Nephron (organoid): ENCODE results near the gene PLGRKT.

Experiments used
- H3K27ac Mint-ChIP-seq, 3 experiments: 2 replicates each; pipeline ENCODE4 v1.8.0; 2020; ENCODE audit warnings: mixed read lengths in 3 of 3, mild to moderate bottlenecking in 2 of 3, moderate library complexity in 1 of 3
- H3K27me3 Mint-ChIP-seq: 2 replicates; pipeline ENCODE4 v1.8.0; 2021; ENCODE audit warnings: low read depth, mild to moderate bottlenecking, moderate library complexity, mixed read lengths
- H3K36me3 Mint-ChIP-seq: 2 replicates; pipeline ENCODE4 v1.8.0; 2020; ENCODE audit warnings: low read depth, mixed read lengths
- H3K4me1 Mint-ChIP-seq: 2 replicates; pipeline ENCODE4 v1.8.0; 2020; ENCODE audit warnings: mixed read lengths
- H3K4me3 Mint-ChIP-seq, 3 experiments: 2 replicates each; pipeline ENCODE4 v1.8.0; 2020; ENCODE audit warnings: mild to moderate bottlenecking in 3 of 3, mixed read lengths in 3 of 3, moderate library complexity in 2 of 3
- H3K9me3 Mint-ChIP-seq: 2 replicates; pipeline ENCODE4 v1.8.0; 2020; ENCODE audit warnings: mixed read lengths
- TF ChIP-seq, protein P1 (sequence below), 3 experiments: fragments of 200-600 bp; sonication (generic); IDR thresholded peaks; one replicate each; pipeline ENCODE4 v1.5.0; 2021; ENCODE audit warnings: antibody characterized with exemption in 3 of 3; ENCODE audit not compliant: unreplicated experiment in 3 of 3

The PLGRKT gene

DNA sequence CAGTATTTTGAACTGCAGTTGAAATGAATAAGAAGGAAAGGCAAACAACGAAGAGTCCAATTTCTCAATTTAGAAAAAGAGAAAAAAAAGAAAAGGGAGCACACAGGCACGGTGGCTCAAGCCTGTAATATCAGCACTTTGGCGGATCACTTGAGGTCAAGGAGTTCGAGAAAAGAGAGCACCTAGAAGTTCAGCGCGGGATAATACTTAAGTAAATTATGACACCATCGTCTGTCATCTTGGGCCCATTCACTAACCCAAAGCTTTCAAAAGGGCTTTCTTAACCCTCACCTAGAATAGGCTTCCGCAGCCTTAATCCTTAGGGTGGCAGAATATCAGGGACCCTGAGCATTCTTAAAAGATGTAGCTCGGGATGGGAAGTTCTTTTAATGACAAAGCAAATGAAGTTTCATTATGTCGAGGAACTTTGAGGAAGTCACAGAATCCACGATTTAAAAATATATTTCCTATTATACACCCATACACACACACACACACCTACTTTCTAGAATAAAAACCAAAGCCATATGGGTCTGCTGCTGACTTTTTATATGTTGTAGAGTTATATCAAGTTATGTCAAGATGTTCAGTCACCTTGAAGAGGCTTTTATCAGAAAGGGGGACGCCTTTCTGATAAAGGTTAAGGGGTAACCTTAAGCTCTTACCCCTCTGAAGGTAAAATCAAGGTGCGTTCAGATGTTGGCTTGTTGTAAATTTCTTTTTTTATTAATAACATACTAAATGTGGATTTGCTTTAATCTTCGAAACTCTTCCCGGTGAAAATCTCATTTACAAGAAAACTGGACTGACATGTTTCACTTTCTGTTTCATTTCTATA, 12.0 kb upstream of the PLGRKT start:
- peaks cover 12% of the 10 kb centered on the region for H3K27me3 Mint-ChIP-seq
- H3K4me1 Mint-ChIP-seq: peaks cover 6% of the 10 kb centered on the region
- TF ChIP-seq, protein P1, sequence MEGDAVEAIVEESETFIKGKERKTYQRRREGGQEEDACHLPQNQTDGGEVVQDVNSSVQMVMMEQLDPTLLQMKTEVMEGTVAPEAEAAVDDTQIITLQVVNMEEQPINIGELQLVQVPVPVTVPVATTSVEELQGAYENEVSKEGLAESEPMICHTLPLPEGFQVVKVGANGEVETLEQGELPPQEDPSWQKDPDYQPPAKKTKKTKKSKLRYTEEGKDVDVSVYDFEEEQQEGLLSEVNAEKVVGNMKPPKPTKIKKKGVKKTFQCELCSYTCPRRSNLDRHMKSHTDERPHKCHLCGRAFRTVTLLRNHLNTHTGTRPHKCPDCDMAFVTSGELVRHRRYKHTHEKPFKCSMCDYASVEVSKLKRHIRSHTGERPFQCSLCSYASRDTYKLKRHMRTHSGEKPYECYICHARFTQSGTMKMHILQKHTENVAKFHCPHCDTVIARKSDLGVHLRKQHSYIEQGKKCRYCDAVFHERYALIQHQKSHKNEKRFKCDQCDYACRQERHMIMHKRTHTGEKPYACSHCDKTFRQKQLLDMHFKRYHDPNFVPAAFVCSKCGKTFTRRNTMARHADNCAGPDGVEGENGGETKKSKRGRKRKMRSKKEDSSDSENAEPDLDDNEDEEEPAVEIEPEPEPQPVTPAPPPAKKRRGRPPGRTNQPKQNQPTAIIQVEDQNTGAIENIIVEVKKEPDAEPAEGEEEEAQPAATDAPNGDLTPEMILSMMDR (IDR thresholded peaks at IDR 0.05; ENCODE audit: unreplicated experiment in 3 of 3): no peak
- peak overlapping the region; percentile 80 to 87 (median 84) for H3K4me3 Mint-ChIP-seq
- H3K36me3 Mint-ChIP-seq: no peaks in the 10 kb centered on the region
- H3K9me3 Mint-ChIP-seq: no peaks in the 10 kb centered on the region
- H3K27ac Mint-ChIP-seq: peak overlapping the region in 1 of 3 experiments; percentile 34

DNA sequence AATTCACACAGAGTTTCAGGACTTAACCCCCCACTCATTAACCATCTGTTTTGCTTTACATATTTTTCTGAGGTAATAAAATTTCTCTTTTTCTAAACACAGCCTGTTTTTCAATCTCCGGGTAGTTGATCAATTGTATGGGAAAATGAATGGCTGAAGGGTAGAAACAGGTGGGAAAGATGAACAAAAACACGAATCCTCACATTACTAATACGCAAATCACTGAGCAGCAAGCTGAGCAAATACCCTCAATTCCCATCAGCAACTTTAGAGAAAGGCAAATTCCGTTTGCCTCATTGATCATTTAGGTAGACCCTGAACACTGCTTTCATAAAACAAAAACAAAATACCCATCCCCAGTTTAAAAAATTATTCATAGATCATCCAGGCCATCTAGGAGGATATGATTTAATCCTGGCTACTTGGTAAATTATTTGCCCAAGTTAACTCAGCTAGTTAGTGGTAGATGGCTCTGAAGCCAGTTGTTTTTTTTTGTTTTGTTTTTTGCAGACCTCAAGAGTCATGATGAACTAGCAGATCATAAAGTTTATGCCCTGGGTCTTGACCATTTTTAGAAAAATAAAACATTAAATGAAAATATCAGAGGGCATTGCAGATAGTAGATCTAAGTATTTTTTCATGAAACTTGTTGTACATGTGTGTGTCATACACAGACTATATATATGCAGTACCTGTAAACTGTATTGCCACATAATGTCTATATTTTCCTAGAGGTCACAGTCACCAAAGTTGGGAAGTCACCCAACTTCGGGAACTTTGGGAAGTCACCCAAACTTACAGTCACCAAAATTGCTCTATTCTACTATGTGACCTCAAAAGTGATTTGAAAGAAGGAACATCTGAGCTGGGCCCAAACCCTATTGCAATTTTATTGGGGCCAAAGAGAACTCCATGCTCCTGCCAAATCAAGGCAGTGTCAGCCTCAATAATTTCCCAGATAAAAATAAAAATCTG, 11.0 kb upstream of the PLGRKT start:
- TF ChIP-seq, protein P1 (IDR thresholded peaks at IDR 0.05; ENCODE audit: unreplicated experiment in 3 of 3): no peak
- Mint-ChIP-seq H3K9me3 (no peaks in the 10 kb centered on the region), H3K36me3 (no peaks in the 10 kb centered on the region), H3K4me1 (peaks cover 6% of the 10 kb centered on the region), H3K27ac (no peak overlapping the region), H3K4me3 (peak overlapping the region; percentile 66 to 81 (median 78)), H3K27me3 (peaks cover 12% of the 10 kb centered on the region)

DNA sequence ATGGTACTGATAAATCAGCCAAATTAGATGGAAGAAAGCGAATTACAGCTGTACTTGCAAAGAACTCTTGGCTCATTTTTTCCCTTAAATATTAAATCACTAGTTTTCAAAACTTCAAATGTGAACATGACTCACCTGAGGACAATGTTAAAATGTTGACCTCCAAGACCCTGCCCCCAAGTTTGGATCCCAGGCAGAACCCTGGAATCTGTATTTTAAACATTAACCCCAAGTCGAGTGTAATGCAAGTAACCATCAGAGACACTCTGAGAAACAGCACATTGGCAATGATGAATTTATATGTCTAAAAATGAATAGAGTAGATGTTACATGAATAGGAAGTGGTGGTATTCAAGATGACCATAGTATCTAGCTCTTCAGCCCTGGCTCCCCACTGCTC, 10.3 kb upstream of the PLGRKT start:
- H3K4me1 Mint-ChIP-seq: peaks cover 6% of the 10 kb centered on the region
- TF ChIP-seq, protein P1 (IDR thresholded peaks at IDR 0.05; ENCODE audit: unreplicated experiment in 3 of 3): no peak
- no peaks in the 10 kb centered on the region for H3K9me3 Mint-ChIP-seq
- peaks cover 12% of the 10 kb centered on the region for H3K27me3 Mint-ChIP-seq
- H3K27ac Mint-ChIP-seq: no peak overlapping the region
- H3K4me3 Mint-ChIP-seq: peak overlapping the region in 1 of 3 experiments; percentile 59
- H3K36me3 Mint-ChIP-seq: no peaks in the 10 kb centered on the region

DNA sequence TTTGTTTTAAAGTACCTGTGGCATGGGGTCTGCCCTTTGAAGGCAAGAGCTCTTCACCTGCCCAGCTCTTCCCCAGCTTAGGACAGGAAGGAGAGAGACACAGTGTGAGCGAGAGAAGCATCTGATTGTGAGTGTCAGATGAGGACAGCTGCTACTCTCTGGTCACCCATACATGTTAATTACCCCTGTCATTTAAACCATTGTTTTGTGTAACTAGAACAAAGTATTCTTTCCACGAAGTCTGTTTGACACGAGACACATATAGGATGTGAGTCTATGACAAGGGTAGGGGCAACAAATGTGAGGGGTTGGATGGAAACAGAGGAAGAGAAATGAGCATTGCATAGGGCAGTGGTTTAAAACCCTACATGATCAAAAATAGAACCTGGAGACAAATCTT, 9.6 kb upstream of the PLGRKT start:
- H3K9me3 Mint-ChIP-seq: no peaks in the 10 kb centered on the region
- H3K36me3 Mint-ChIP-seq: no peaks in the 10 kb centered on the region
- no peak overlapping the region for H3K27ac Mint-ChIP-seq
- peaks cover 12% of the 10 kb centered on the region for H3K27me3 Mint-ChIP-seq
- H3K4me3 Mint-ChIP-seq: no peak overlapping the region
- TF ChIP-seq, protein P1 (IDR thresholded peaks at IDR 0.05; ENCODE audit: unreplicated experiment in 3 of 3): no peak
- peaks cover 6% of the 10 kb centered on the region for H3K4me1 Mint-ChIP-seq

DNA sequence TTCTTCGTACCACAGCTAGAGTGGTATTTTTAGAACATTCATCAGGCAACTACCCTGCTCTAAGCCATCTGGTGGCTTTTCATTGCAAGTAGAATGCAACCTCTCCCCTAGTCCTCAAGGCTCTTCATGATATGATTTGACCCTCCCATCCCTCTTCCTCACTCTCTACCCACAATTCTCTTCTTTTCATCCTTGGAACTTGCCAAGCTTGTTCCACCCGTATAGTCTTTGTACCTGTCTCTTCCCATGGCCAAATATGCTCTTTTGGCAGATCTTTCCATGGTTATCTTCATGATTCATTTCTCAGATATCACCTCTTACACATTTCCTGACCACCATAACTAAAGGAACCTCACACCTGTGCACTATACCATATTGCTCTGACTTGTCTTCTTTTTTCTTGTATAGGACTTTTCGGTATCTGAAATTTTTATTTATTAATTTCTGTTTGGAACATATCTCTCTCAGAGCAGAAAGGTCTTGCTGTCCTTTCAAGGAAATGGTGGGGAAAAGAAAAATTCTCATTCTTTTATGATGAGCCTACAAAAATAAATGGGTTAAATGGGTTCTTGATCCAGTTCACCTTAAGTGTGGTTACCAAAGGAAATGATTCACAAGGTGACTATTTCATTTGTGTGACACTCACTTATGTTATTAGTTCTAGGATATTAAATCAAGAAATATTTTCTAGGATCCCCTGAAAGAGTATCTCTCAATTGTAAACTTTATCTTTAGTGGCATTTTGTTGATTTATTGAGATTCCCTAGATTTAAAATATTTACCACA, 8.9 kb upstream of the PLGRKT start:
- TF ChIP-seq, protein P1 (IDR thresholded peaks at IDR 0.05; ENCODE audit: unreplicated experiment in 3 of 3): no peak
- Mint-ChIP-seq H3K36me3 (no peaks in the 10 kb centered on the region), H3K4me1 (peaks cover 6% of the 10 kb centered on the region), H3K27ac (no peak overlapping the region), H3K27me3 (peaks cover 12% of the 10 kb centered on the region), H3K4me3 (no peak overlapping the region), H3K9me3 (no peaks in the 10 kb centered on the region)
